ENCODE measurements around the gene PAX9.
"Not testable (repeated sequence)": the region's sequence is repeated elsewhere in the genome, so short reads cannot be mapped to it uniquely, and the experiment has no call there.

PAX9 gene

GRCh38 chr14:36676236-36676635, 14.6 kb downstream of the PAX9 start:
- DNase-seq: no peak

- DNase-seq: no peak
Measured at GRCh38 chr14:36682338-36682737, 20.7 kb downstream of the PAX9 start.

GRCh38 chr14:36683083-36683724, 21.5 kb downstream of the PAX9 start:
- no peak for DNase-seq

GRCh38 chr14:36684946-36685345, 23.3 kb downstream of the PAX9 start:
- no peak for DNase-seq

- no peak for DNase-seq
Measured at GRCh38 chr14:36690311-36691040, 28.8 kb downstream of the PAX9 start.

GRCh38 chr14:36699420-36699819, 37.8 kb downstream of the PAX9 start:
- not testable (repeated sequence) for DNase-seq

GRCh38 chr14:36700651-36701050, 39.0 kb downstream of the PAX9 start:
- no peak for DNase-seq

GRCh38 chr14:36701132-36701531, 39.5 kb downstream of the PAX9 start:
- DNase-seq: no peak

- no peak for DNase-seq
Measured at GRCh38 chr14:36702474-36702873, 40.8 kb downstream of the PAX9 start.

- no peak for DNase-seq
Measured at GRCh38 chr14:36707570-36707969, 45.9 kb downstream of the PAX9 start.

GRCh38 chr14:36713960-36714703, 52.5 kb downstream of the PAX9 start:
- DNase-seq: no peak

- no peak for DNase-seq
Measured at GRCh38 chr14:36716614-36717184, 55.0 kb downstream of the PAX9 start.

GRCh38 chr14:36717363-36717762, 55.7 kb downstream of the PAX9 start:
- no peak for DNase-seq

- DNase-seq: no peak
Measured at GRCh38 chr14:36718216-36718615, 56.6 kb downstream of the PAX9 start.

- DNase-seq: no peak
Measured at GRCh38 chr14:36719823-36720222, 58.2 kb downstream of the PAX9 start.

- no peak for DNase-seq
Measured at GRCh38 chr14:36720657-36721056, 59.0 kb downstream of the PAX9 start.

GRCh38 chr14:36721877-36722276, 60.2 kb downstream of the PAX9 start:
- no peak for DNase-seq

GRCh38 chr14:36723530-36723929, 61.9 kb downstream of the PAX9 start:
- DNase-seq: no peak

- DNase-seq: no peak
Measured at GRCh38 chr14:36724162-36724561, 62.5 kb downstream of the PAX9 start.

GRCh38 chr14:36726128-36726527, 64.5 kb downstream of the PAX9 start:
- DNase-seq: no peak

All from midbrain (tissue), 1 donor.